ENCODE measurements around the gene COL18A1. TPM values are rescaled to one million over a fixed set of nuclear protein-coding genes. Genes with fewer than 3 reads are reported as not detected.

The COL18A1 gene
- total and polyA plus RNA-seq, 2 of the 8 experiments (the other 6 are each of a cell fraction or from before 2014, with no cell fraction given): 145 to 201 TPM

GRCh38 chr21:45433301-45433700 lies 28.3 kb downstream of the COL18A1 start (continued):
- TF ChIP-seq SP2 (IDR thresholded peaks at IDR 0.05; ENCODE audit: low read length): no peak
- TF ChIP-seq CHD2 (IDR thresholded peaks at IDR 0.05; ENCODE audit: low read length): no peak
- no peak for TF ChIP-seq EGR1 (IDR thresholded peaks at IDR 0.05; ENCODE audit: borderline replicate concordance, low read depth, low read length)
- no peak for TF ChIP-seq KDM5A (IDR thresholded peaks at IDR 0.05; ENCODE audit: low read length)

Data from H1 (cell line).